ENCODE data around the gene POFUT2.

Gene POFUT2

GRCh38 chr21:45228171-45228641 is 59.5 kb downstream of the POFUT2 start:
- peak; percentile 65 for DNase-seq
- H2AK5ac ChIP-seq (ENCODE audit: low read length): no peak overlapping the region

GRCh38 chr21:45227735-45228134 is 60.0 kb downstream of the POFUT2 start:
- Histone ChIP-seq H3K4me2 (ENCODE audit: low read length) (no peak overlapping the region), H3K4ac (ENCODE audit: low read depth, low read length) (no peak overlapping the region), H3K56ac (ENCODE audit: low read length) (no peak overlapping the region), H3K79me1 (ENCODE audit: low read length) (no peaks in the 10 kb centered on the region), H3K18ac (ENCODE audit: low read length) (no peak overlapping the region), H2BK15ac (replicated peaks; ENCODE audit: low read depth) (no peak overlapping the region), H2BK5ac (ENCODE audit: low read length) (no peak overlapping the region), H3K36me3 (ENCODE audit: control insufficient read depth, insufficient read depth, low read length) (peaks cover 1% of the 10 kb centered on the region), H3K4me1 (ENCODE audit: control insufficient read depth, low read depth, low read length) (no peaks in the 10 kb centered on the region), H4K5ac (ENCODE audit: low read length) (no peak overlapping the region), H2BK120ac (ENCODE audit: low read depth, low read length) (no peak overlapping the region), H3K23ac (ENCODE audit: low read length) (no peak overlapping the region), H4K8ac (ENCODE audit: low read depth, low read length) (no peak overlapping the region), H3K79me2 (ENCODE audit: control insufficient read depth, insufficient read depth, low read length) (no peaks in the 10 kb centered on the region), H3K27me3 (ENCODE audit: insufficient read depth, low read length, poor library complexity) (no peaks in the 10 kb centered on the region), H3K9ac (ENCODE audit: low read length) (no peak overlapping the region), H2AK5ac (ENCODE audit: low read length) (no peak overlapping the region), H3K27ac (ENCODE audit: low read depth, low read length) (no peak overlapping the region), H3K4me3 (ENCODE audit: low read length) (no peak overlapping the region)
- no CpG with 5 or more reads among the region's 10 CpGs for WGBS (ENCODE audit: extremely low coverage, insufficient coverage, low lambda C conversion rate)
- no peak for DNase-seq

More at GRCh38 chr21:45228171-45228641, 59.5 kb downstream of the POFUT2 start:
- Histone ChIP-seq H3K18ac (ENCODE audit: low read length) (no peak overlapping the region), H2BK120ac (ENCODE audit: low read depth, low read length) (no peak overlapping the region), H3K4me3 (ENCODE audit: low read length) (no peak overlapping the region), H4K8ac (ENCODE audit: low read depth, low read length) (no peak overlapping the region), H3K79me1 (ENCODE audit: low read length) (no peaks in the 10 kb centered on the region), H3K56ac (ENCODE audit: low read length) (no peak overlapping the region), H3K27ac (ENCODE audit: low read depth, low read length) (no peak overlapping the region), H3K23ac (ENCODE audit: low read length) (no peak overlapping the region), H3K27me3 (ENCODE audit: insufficient read depth, low read length, poor library complexity) (no peaks in the 10 kb centered on the region), H3K36me3 (ENCODE audit: control insufficient read depth, insufficient read depth, low read length) (peaks cover 1% of the 10 kb centered on the region), H3K4me2 (ENCODE audit: low read length) (no peak overlapping the region), H3K9ac (ENCODE audit: low read length) (no peak overlapping the region), H2BK15ac (replicated peaks; ENCODE audit: low read depth) (no peak overlapping the region), H3K4ac (ENCODE audit: low read depth, low read length) (no peak overlapping the region), H2BK5ac (ENCODE audit: low read length) (no peak overlapping the region), H3K79me2 (ENCODE audit: control insufficient read depth, insufficient read depth, low read length) (no peaks in the 10 kb centered on the region), H4K5ac (ENCODE audit: low read length) (no peak overlapping the region), H3K4me1 (ENCODE audit: control insufficient read depth, low read depth, low read length) (no peaks in the 10 kb centered on the region)
- no CpG with 5 or more reads among the region's 6 CpGs for WGBS (ENCODE audit: extremely low coverage, insufficient coverage, low lambda C conversion rate)

GRCh38 chr21:45226540-45227326 is 61.0 kb downstream of the POFUT2 start:
- no CpG with 5 or more reads among the region's 15 CpGs for WGBS (ENCODE audit: extremely low coverage, insufficient coverage, low lambda C conversion rate)
- no peak overlapping the region for H2AK5ac ChIP-seq (ENCODE audit: low read length)
- H3K4me2 ChIP-seq (ENCODE audit: low read length): no peak overlapping the region
- H4K5ac ChIP-seq (ENCODE audit: low read length): no peak overlapping the region
- H3K4me1 ChIP-seq (ENCODE audit: control insufficient read depth, low read depth, low read length): no peaks in the 10 kb centered on the region
- H3K27me3 ChIP-seq (ENCODE audit: insufficient read depth, low read length, poor library complexity): no peaks in the 10 kb centered on the region
- H3K23ac ChIP-seq (ENCODE audit: low read length): no peak overlapping the region
- no peak overlapping the region for H3K4me3 ChIP-seq (ENCODE audit: low read length)
- H3K27ac ChIP-seq (ENCODE audit: low read depth, low read length): no peak overlapping the region
- H3K18ac ChIP-seq (ENCODE audit: low read length): no peak overlapping the region
- no peak overlapping the region for H2BK5ac ChIP-seq (ENCODE audit: low read length)
- no peak overlapping the region for H3K56ac ChIP-seq (ENCODE audit: low read length)
- H3K4ac ChIP-seq (ENCODE audit: low read depth, low read length): no peak overlapping the region
- H3K36me3 ChIP-seq (ENCODE audit: control insufficient read depth, insufficient read depth, low read length): peaks cover 1% of the 10 kb centered on the region
- no peak overlapping the region for H4K8ac ChIP-seq (ENCODE audit: low read depth, low read length)
- H3K9ac ChIP-seq (ENCODE audit: low read length): no peak overlapping the region
- H2BK120ac ChIP-seq (ENCODE audit: low read depth, low read length): no peak overlapping the region
- no peak overlapping the region for H2BK15ac ChIP-seq (replicated peaks; ENCODE audit: low read depth)
- DNase-seq: no peak
- H3K79me2 ChIP-seq (ENCODE audit: control insufficient read depth, insufficient read depth, low read length): no peaks in the 10 kb centered on the region
- no peaks in the 10 kb centered on the region for H3K79me1 ChIP-seq (ENCODE audit: low read length)

GRCh38 chr21:45225741-45226327 is 61.9 kb downstream of the POFUT2 start:
- H2BK15ac ChIP-seq (replicated peaks; ENCODE audit: low read depth): no peak overlapping the region
- peaks cover 1% of the 10 kb centered on the region for H3K36me3 ChIP-seq (ENCODE audit: control insufficient read depth, insufficient read depth, low read length)
- H3K4ac ChIP-seq (ENCODE audit: low read depth, low read length): no peak overlapping the region
- no peaks in the 10 kb centered on the region for H3K79me1 ChIP-seq (ENCODE audit: low read length)
- no peak for DNase-seq
- no peaks in the 10 kb centered on the region for H3K4me1 ChIP-seq (ENCODE audit: control insufficient read depth, low read depth, low read length)
- no peak overlapping the region for H3K27ac ChIP-seq (ENCODE audit: low read depth, low read length)
- H3K27me3 ChIP-seq (ENCODE audit: insufficient read depth, low read length, poor library complexity): no peaks in the 10 kb centered on the region
- H2AK5ac ChIP-seq (ENCODE audit: low read length): no peak overlapping the region
- no peak overlapping the region for H4K8ac ChIP-seq (ENCODE audit: low read depth, low read length)
- H3K79me2 ChIP-seq (ENCODE audit: control insufficient read depth, insufficient read depth, low read length): no peaks in the 10 kb centered on the region
- no peak overlapping the region for H2BK5ac ChIP-seq (ENCODE audit: low read length)
- no peak overlapping the region for H3K4me2 ChIP-seq (ENCODE audit: low read length)
- H3K23ac ChIP-seq (ENCODE audit: low read length): no peak overlapping the region
- no CpG with 5 or more reads among the region's 16 CpGs for WGBS (ENCODE audit: extremely low coverage, insufficient coverage, low lambda C conversion rate)
- H4K5ac ChIP-seq (ENCODE audit: low read length): no peak overlapping the region
- H2BK120ac ChIP-seq (ENCODE audit: low read depth, low read length): no peak overlapping the region
- H3K4me3 ChIP-seq (ENCODE audit: low read length): no peak overlapping the region
- H3K18ac ChIP-seq (ENCODE audit: low read length): no peak overlapping the region
- H3K56ac ChIP-seq (ENCODE audit: low read length): no peak overlapping the region
- H3K9ac ChIP-seq (ENCODE audit: low read length): no peak overlapping the region

GRCh38 chr21:45225041-45225740 is 62.5 kb downstream of the POFUT2 start:
- H2BK5ac ChIP-seq (ENCODE audit: low read length): no peak overlapping the region
- WGBS (ENCODE audit: extremely low coverage, insufficient coverage, low lambda C conversion rate): no CpG with 5 or more reads among the region's 11 CpGs

More at GRCh38 chr21:45225041-45225740, 62.5 kb downstream of the POFUT2 start:
- H2BK120ac ChIP-seq (ENCODE audit: low read depth, low read length): no peak overlapping the region
- H2BK15ac ChIP-seq (replicated peaks; ENCODE audit: low read depth): no peak overlapping the region
- DNase-seq: no peak
- H4K8ac ChIP-seq (ENCODE audit: low read depth, low read length): no peak overlapping the region
- no peak overlapping the region for H3K9ac ChIP-seq (ENCODE audit: low read length)
- H4K5ac ChIP-seq (ENCODE audit: low read length): no peak overlapping the region
- H2AK5ac ChIP-seq (ENCODE audit: low read length): no peak overlapping the region
- no peaks in the 10 kb centered on the region for H3K79me2 ChIP-seq (ENCODE audit: control insufficient read depth, insufficient read depth, low read length)
- H3K4me2 ChIP-seq (ENCODE audit: low read length): no peak overlapping the region
- no peak overlapping the region for H3K23ac ChIP-seq (ENCODE audit: low read length)
- H3K4me3 ChIP-seq (ENCODE audit: low read length): no peak overlapping the region
- H3K4ac ChIP-seq (ENCODE audit: low read depth, low read length): no peak overlapping the region
- no peak overlapping the region for H3K18ac ChIP-seq (ENCODE audit: low read length)
- peaks cover 1% of the 10 kb centered on the region for H3K36me3 ChIP-seq (ENCODE audit: control insufficient read depth, insufficient read depth, low read length)
- H3K27ac ChIP-seq (ENCODE audit: low read depth, low read length): no peak overlapping the region
- no peaks in the 10 kb centered on the region for H3K79me1 ChIP-seq (ENCODE audit: low read length)
- H3K27me3 ChIP-seq (ENCODE audit: insufficient read depth, low read length, poor library complexity): no peaks in the 10 kb centered on the region
- H3K4me1 ChIP-seq (ENCODE audit: control insufficient read depth, low read depth, low read length): no peaks in the 10 kb centered on the region
- H3K56ac ChIP-seq (ENCODE audit: low read length): no peak overlapping the region

Measured in mesendoderm (in vitro differentiated cells).